Gastroesophageal sphincter (tissue), 3 donors: Measurements from ENCODE around the gene TTC39B.

Experiments
- CTCF ChIP-seq, 4 experiments: fragments of 200-600 bp in 2 of 4; fragments of 450-650 bp in 2 of 4; sonication (generic) in 1 of 4; IDR thresholded peaks; one replicate each; pipeline ENCODE4 v1.5.1; 2017 to 2019; ENCODE audit warnings: antibody characterized with exemption in 4 of 4, mild to moderate bottlenecking in 2 of 4, moderate library complexity in 2 of 4
- POLR2A ChIP-seq, 2 donors: fragments of 450-650 bp; IDR thresholded peaks; one replicate each; pipeline ENCODE4 v1.6.1; 2017; ENCODE audit warnings: antibody characterized with exemption in 2 of 2, mild to moderate bottlenecking in 2 of 2, moderate library complexity in 1 of 2
- POLR2AphosphoS5 ChIP-seq: sonication (generic); formaldehyde crosslinking; IDR thresholded peaks from one replicate; pipeline ENCODE4 v1.6.1; 2017; ENCODE audit warnings: antibody characterized with exemption

GRCh38 chr9:15132091-15132490 lies 174.9 kb downstream of the TTC39B start:
- TF ChIP-seq POLR2A (IDR thresholded peaks at IDR 0.05) (no peak), CTCF (IDR thresholded peaks at IDR 0.05) (no peak), POLR2AphosphoS5 (no peak)
